ENCODE results near the gene ZBTB20.

Gene ZBTB20

GRCh38 chr3:114615523-114616085, 531.5 kb downstream of the ZBTB20 start:
- in situ Hi-C loops (cut with MboI; ENCODE audit: low sequenced_read_pairs, unreplicated experiment): no loop called here
- TF ChIP-seq, protein P1, sequence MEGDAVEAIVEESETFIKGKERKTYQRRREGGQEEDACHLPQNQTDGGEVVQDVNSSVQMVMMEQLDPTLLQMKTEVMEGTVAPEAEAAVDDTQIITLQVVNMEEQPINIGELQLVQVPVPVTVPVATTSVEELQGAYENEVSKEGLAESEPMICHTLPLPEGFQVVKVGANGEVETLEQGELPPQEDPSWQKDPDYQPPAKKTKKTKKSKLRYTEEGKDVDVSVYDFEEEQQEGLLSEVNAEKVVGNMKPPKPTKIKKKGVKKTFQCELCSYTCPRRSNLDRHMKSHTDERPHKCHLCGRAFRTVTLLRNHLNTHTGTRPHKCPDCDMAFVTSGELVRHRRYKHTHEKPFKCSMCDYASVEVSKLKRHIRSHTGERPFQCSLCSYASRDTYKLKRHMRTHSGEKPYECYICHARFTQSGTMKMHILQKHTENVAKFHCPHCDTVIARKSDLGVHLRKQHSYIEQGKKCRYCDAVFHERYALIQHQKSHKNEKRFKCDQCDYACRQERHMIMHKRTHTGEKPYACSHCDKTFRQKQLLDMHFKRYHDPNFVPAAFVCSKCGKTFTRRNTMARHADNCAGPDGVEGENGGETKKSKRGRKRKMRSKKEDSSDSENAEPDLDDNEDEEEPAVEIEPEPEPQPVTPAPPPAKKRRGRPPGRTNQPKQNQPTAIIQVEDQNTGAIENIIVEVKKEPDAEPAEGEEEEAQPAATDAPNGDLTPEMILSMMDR (IDR thresholded peaks at IDR 0.05; ENCODE audit: borderline replicate concordance, control extremely low read depth, extremely low read depth, insufficient read depth, missing control alignments): no peak
- DNase-seq (ENCODE audit: low spot score): no peak

DNA sequence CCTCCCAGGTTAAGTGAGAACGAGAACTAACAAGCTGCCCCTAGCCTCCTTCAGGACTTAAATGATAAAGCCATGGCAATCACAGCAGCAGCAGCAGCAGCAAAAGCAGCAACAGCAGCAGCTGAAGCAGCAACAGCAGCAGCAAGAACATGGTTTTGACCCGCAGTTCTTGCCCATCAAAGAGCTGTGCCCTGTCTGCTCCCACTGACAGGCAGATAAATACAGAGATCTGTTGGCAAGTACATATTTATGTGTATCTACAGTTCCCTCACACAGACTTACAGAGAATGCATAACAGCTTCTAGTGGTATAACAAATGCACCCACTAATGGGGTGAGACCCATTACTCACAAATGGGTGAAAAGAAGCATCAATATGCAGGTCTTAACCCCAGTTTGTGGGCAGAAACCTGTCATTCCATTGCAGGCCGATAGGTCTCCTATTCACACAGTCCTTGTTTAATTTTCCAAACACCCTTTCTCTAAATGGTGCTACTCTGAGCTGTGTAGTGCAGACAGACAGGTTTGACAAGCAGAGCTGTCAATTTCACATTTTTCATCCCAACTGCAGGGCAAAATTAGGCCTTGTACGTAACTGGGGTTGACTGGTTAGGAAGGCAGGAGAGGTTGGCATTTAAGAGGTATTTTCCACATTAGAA, 537.0 kb downstream of the ZBTB20 start:
- no peak for DNase-seq (ENCODE audit: low spot score)
- in situ Hi-C loops (cut with MboI; ENCODE audit: low sequenced_read_pairs, unreplicated experiment): no loop called here
- TF ChIP-seq, protein P1 (IDR thresholded peaks at IDR 0.05; ENCODE audit: borderline replicate concordance, control extremely low read depth, extremely low read depth, insufficient read depth, missing control alignments): no peak

DNA sequence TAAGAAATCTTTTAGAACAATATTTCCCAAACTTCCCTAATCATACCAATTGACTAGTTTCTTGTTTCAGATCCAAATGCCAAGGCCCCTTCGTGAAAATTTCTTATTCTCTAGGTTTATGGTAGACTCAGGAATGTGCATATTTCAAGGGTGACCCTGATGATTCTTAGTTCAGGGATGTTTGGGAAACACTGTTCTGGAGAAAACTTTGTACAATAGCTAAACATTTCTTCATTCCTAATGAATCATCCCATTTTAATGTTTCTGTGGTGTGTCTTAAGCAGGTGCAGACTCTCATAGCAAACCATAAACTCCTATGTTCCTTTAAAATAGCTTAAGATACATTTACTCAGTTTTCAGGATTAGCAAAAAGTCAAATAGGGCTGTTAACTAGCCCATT, 538.8 kb downstream of the ZBTB20 start:
- TF ChIP-seq, protein P1 (IDR thresholded peaks at IDR 0.05; ENCODE audit: borderline replicate concordance, control extremely low read depth, extremely low read depth, insufficient read depth, missing control alignments): no peak
- DNase-seq (ENCODE audit: low spot score): no peak
- in situ Hi-C loops (cut with MboI; ENCODE audit: low sequenced_read_pairs, unreplicated experiment): no loop called here

DNA sequence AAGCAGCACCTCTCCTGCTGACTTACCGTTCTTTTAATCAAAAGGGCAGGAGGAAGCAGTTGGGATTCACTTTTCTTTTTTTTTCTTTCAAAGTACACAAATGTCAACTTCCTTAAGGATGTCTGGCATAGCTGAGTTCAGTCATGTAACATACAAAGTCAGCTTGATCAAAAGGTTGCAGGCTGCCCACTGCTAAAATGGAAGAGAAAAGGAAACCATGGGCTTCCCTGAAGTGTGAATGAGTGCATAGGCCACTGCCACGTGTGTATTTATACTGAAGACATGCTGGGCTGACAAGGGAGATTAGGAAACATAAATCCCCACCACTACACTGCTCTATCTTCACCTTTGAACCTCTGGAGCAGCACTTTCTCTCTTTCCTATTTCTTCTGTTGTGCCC, 540.8 kb downstream of the ZBTB20 start:
- in situ Hi-C loops (cut with MboI; ENCODE audit: low sequenced_read_pairs, unreplicated experiment): no loop called here
- no peak for DNase-seq (ENCODE audit: low spot score)
- TF ChIP-seq, protein P1 (IDR thresholded peaks at IDR 0.05; ENCODE audit: borderline replicate concordance, control extremely low read depth, extremely low read depth, insufficient read depth, missing control alignments): no peak

DNA sequence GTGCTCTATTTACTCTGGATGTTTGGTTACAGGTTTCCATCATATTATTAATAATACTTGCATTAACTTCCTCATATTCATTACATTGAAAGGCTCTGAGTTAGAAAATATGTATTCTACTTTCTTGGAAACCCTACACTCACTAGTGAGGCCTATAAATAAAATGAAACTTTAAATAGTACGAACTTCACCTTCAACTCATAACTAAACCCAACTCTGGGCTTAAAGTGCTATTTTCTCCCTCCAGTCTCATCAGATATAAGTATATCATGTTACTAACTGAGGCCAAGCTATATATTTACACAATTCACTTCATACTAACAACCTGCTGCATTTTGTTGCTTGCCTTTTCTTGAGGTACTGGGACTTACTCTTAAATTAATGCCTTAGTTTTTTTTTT, 546.5 kb downstream of the ZBTB20 start:
- in situ Hi-C loops (cut with MboI; ENCODE audit: low sequenced_read_pairs, unreplicated experiment): no loop called here
- DNase-seq (ENCODE audit: low spot score): no peak
- TF ChIP-seq, protein P1 (IDR thresholded peaks at IDR 0.05; ENCODE audit: borderline replicate concordance, control extremely low read depth, extremely low read depth, insufficient read depth, missing control alignments): no peak

GRCh38 chr3:114597871-114598270, 549.2 kb downstream of the ZBTB20 start:
- in situ Hi-C loops (cut with MboI; ENCODE audit: low sequenced_read_pairs, unreplicated experiment): no loop called here
- TF ChIP-seq, protein P1 (IDR thresholded peaks at IDR 0.05; ENCODE audit: borderline replicate concordance, control extremely low read depth, extremely low read depth, insufficient read depth, missing control alignments): no peak
- DNase-seq (ENCODE audit: low spot score): no peak

Measured in GM13976 (cell line).